Uterus (tissue), 2 donors: Measurements from ENCODE around the gene TEX2.

ENCODE experiments used
- CTCF ChIP-seq, 4 experiments: fragments of 200-600 bp in 2 of 4; fragments of 450-650 bp in 2 of 4; sonication (generic) in 2 of 4; IDR thresholded peaks; one replicate each; pipeline ENCODE4 v1.5.1; 2016 to 2019; ENCODE audit warnings: antibody characterized with exemption in 4 of 4, mild to moderate bottlenecking in 2 of 4, moderate library complexity in 1 of 4
- POLR2A ChIP-seq, 2 donors: fragments of 450-650 bp; IDR thresholded peaks; one replicate each; pipeline ENCODE4 v1.6.1; 2016; ENCODE audit warnings: antibody characterized with exemption in 2 of 2, mild to moderate bottlenecking in 1 of 2, moderate library complexity in 1 of 2

GRCh38 chr17:64103391-64104364 is 159.4 kb downstream of the TEX2 start:
- no peak for TF ChIP-seq CTCF (IDR thresholded peaks at IDR 0.05)
- no peak for TF ChIP-seq POLR2A (IDR thresholded peaks at IDR 0.05)
